ENCODE measurements around the gene ZNF423. TPM values are rescaled to one million over a fixed set of nuclear protein-coding genes. Genes with fewer than 3 reads are reported as not detected.

ZNF423 gene
- polyA plus RNA-seq, 1 donor from 2014 or later, result 4.5 TPM

- no peaks in the 10 kb centered on the region for H3K36me3 ChIP-seq (ENCODE audit: insufficient read depth, low read length)
- no peak overlapping the region for H3K9ac ChIP-seq (ENCODE audit: low read length)
- no peaks in the 10 kb centered on the region for H4K20me1 ChIP-seq (ENCODE audit: insufficient read depth)
- no peaks in the 10 kb centered on the region for H3K79me2 ChIP-seq (replicated peaks; ENCODE audit: insufficient read depth, low read length)
- no peak overlapping the region for H2AFZ ChIP-seq (ENCODE audit: low read depth, low read length)
- TF ChIP-seq SMC3 (conservative IDR thresholded peaks at IDR 0.05; ENCODE audit: poor library complexity) (no peak), EP300 (conservative IDR thresholded peaks at IDR 0.05; ENCODE audit: poor library complexity, severe bottlenecking) (no peak), RAD21 (conservative IDR thresholded peaks at IDR 0.05) (no peak), REST (IDR thresholded peaks at IDR 0.05; ENCODE audit: borderline replicate concordance) (no peak), EZH2 (IDR thresholded peaks at IDR 0.05; ENCODE audit: borderline replicate concordance, insufficient read depth, low read length, poor library complexity, severe bottlenecking) (no peak), MXI1 (conservative IDR thresholded peaks at IDR 0.05; ENCODE audit: poor library complexity, severe bottlenecking) (no peak), TAF1 (IDR thresholded peaks at IDR 0.05; ENCODE audit: low read depth) (no peak), POLR2AphosphoS5 (IDR thresholded peaks at IDR 0.05) (no peak)
- TF ChIP-seq, protein P1, sequence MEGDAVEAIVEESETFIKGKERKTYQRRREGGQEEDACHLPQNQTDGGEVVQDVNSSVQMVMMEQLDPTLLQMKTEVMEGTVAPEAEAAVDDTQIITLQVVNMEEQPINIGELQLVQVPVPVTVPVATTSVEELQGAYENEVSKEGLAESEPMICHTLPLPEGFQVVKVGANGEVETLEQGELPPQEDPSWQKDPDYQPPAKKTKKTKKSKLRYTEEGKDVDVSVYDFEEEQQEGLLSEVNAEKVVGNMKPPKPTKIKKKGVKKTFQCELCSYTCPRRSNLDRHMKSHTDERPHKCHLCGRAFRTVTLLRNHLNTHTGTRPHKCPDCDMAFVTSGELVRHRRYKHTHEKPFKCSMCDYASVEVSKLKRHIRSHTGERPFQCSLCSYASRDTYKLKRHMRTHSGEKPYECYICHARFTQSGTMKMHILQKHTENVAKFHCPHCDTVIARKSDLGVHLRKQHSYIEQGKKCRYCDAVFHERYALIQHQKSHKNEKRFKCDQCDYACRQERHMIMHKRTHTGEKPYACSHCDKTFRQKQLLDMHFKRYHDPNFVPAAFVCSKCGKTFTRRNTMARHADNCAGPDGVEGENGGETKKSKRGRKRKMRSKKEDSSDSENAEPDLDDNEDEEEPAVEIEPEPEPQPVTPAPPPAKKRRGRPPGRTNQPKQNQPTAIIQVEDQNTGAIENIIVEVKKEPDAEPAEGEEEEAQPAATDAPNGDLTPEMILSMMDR (IDR thresholded peaks at IDR 0.05; ENCODE audit: poor library complexity, severe bottlenecking), result no peak
- no peaks in the 10 kb centered on the region for H3F3A ChIP-seq (ENCODE audit: insufficient read depth, low read length, poor library complexity, severe bottlenecking)
- H3K27ac ChIP-seq (ENCODE audit: low read length), result no peak overlapping the region
- no peak overlapping the region for H3K4me2 ChIP-seq (ENCODE audit: low read length)
- no peaks in the 10 kb centered on the region for H3K9me3 ChIP-seq (ENCODE audit: low read length)
- no peak overlapping the region for H3K4me3 ChIP-seq (ENCODE audit: low read length)
- H3K27me3 ChIP-seq (ENCODE audit: insufficient read depth, low read depth, low read length), result no peaks in the 10 kb centered on the region
- no peaks in the 10 kb centered on the region for H3K9me2 ChIP-seq (ENCODE audit: insufficient read depth, low read length)
These were observed 399.7 kb downstream of the ZNF423 start for GRCh38 chr16:49455991-49456745.

- no peaks in the 10 kb centered on the region for H3K79me2 ChIP-seq (replicated peaks; ENCODE audit: insufficient read depth, low read length)
- H3F3A ChIP-seq (ENCODE audit: insufficient read depth, low read length, poor library complexity, severe bottlenecking), result no peaks in the 10 kb centered on the region
- H2AFZ ChIP-seq (ENCODE audit: low read depth, low read length), result no peak overlapping the region
- H3K27me3 ChIP-seq (ENCODE audit: insufficient read depth, low read depth, low read length), result no peaks in the 10 kb centered on the region
- no peaks in the 10 kb centered on the region for H3K9me3 ChIP-seq (ENCODE audit: low read length)
- H3K9me2 ChIP-seq (ENCODE audit: insufficient read depth, low read length), result no peaks in the 10 kb centered on the region
- H3K4me2 ChIP-seq (ENCODE audit: low read length), result no peak overlapping the region
- H3K27ac ChIP-seq (ENCODE audit: low read length), result no peak overlapping the region
- TF ChIP-seq SMC3 (conservative IDR thresholded peaks at IDR 0.05; ENCODE audit: poor library complexity) (no peak), EZH2 (IDR thresholded peaks at IDR 0.05; ENCODE audit: borderline replicate concordance, insufficient read depth, low read length, poor library complexity, severe bottlenecking) (no peak), RAD21 (conservative IDR thresholded peaks at IDR 0.05) (no peak), MXI1 (conservative IDR thresholded peaks at IDR 0.05; ENCODE audit: poor library complexity, severe bottlenecking) (no peak), EP300 (conservative IDR thresholded peaks at IDR 0.05; ENCODE audit: poor library complexity, severe bottlenecking) (no peak), TAF1 (IDR thresholded peaks at IDR 0.05; ENCODE audit: low read depth) (no peak), REST (IDR thresholded peaks at IDR 0.05; ENCODE audit: borderline replicate concordance) (no peak), POLR2AphosphoS5 (IDR thresholded peaks at IDR 0.05) (no peak)
- TF ChIP-seq, protein P1 (IDR thresholded peaks at IDR 0.05; ENCODE audit: poor library complexity, severe bottlenecking), result no peak
- H3K9ac ChIP-seq (ENCODE audit: low read length), result no peak overlapping the region
- no peak overlapping the region for H3K4me3 ChIP-seq (ENCODE audit: low read length)
- no peaks in the 10 kb centered on the region for H3K36me3 ChIP-seq (ENCODE audit: insufficient read depth, low read length)
- no peaks in the 10 kb centered on the region for H4K20me1 ChIP-seq (ENCODE audit: insufficient read depth)
These were observed 400.5 kb downstream of the ZNF423 start for GRCh38 chr16:49455181-49455990.
